HG03457 (cell line): ENCODE results near the gene OPN4.

Experiments
- ATAC-seq: cut with Tn5 transposase; IDR thresholded peaks from one replicate; pipeline ENCODE4 v1.9.1; 2021; ENCODE audit warnings: moderate number of reproducible peaks; ENCODE audit not compliant: unreplicated experiment

The OPN4 gene

GRCh38 chr10:86646933-86647332 is 7.4 kb upstream of the OPN4 start:
- ATAC-seq: no peak

GRCh38 chr10:86647773-86648703 is 6.3 kb upstream of the OPN4 start:
- ATAC-seq: no peak

- ATAC-seq: no peak
These were observed 5.5 kb upstream of the OPN4 start for GRCh38 chr10:86648704-86649427.

- ATAC-seq: no peak
These were observed 4.7 kb upstream of the OPN4 start for GRCh38 chr10:86649471-86650150.

- ATAC-seq: no peak
These were observed 4.2 kb upstream of the OPN4 start for GRCh38 chr10:86650151-86650550.

GRCh38 chr10:86651021-86651471 is 3.3 kb upstream of the OPN4 start:
- ATAC-seq: no peak

GRCh38 chr10:86651631-86652331 is 2.6 kb upstream of the OPN4 start:
- no peak for ATAC-seq

- no peak for ATAC-seq
These were observed 1.8 kb upstream of the OPN4 start for GRCh38 chr10:86652361-86653202.

GRCh38 chr10:86653379-86653778 is 968 bp upstream of the OPN4 start:
- ATAC-seq: no peak

GRCh38 chr10:86653987-86654386 is 360 bp upstream of the OPN4 start:
- ATAC-seq: no peak

GRCh38 chr10:86655173-86655540 is 810 bp downstream of the OPN4 start:
- ATAC-seq: no peak

GRCh38 chr10:86655596-86655995 is 1.2 kb downstream of the OPN4 start:
- ATAC-seq: no peak

GRCh38 chr10:86657011-86657395 is 2.7 kb downstream of the OPN4 start:
- ATAC-seq: no peak

- ATAC-seq: no peak
These were observed 3.2 kb downstream of the OPN4 start for GRCh38 chr10:86657396-86658011.

- no peak for ATAC-seq
These were observed 4.0 kb downstream of the OPN4 start for GRCh38 chr10:86658261-86658741.

GRCh38 chr10:86658751-86659150 is 4.4 kb downstream of the OPN4 start:
- no peak for ATAC-seq

GRCh38 chr10:86659161-86659691 is 4.9 kb downstream of the OPN4 start:
- no peak for ATAC-seq

- no peak for ATAC-seq
These were observed 5.5 kb downstream of the OPN4 start for GRCh38 chr10:86659721-86660453.
